Superior temporal gyrus (tissue), 1 donor: ENCODE data around the gene SYT9.

Experiments used
- DNase-seq: peaks from one replicate; pipeline ENCODE4 v3.0.0-alpha.2; 2016; ENCODE audit errors: extremely low spot score

Gene SYT9

GRCh38 chr11:7251836-7252682 lies at the start of gene SYT9:
TSS of gene SYT9 (plus strand) at chr11:7251904. CDS start at chr11:7252187, 283 bp downstream.
- peak; percentile 67 for DNase-seq

GRCh38 chr11:7202412-7202811 lies 49.3 kb upstream of the SYT9 start:
- no peak for DNase-seq

GRCh38 chr11:7204778-7205177 lies 46.9 kb upstream of the SYT9 start:
- no peak for DNase-seq

GRCh38 chr11:7208391-7208790 lies 43.3 kb upstream of the SYT9 start:
- no peak for DNase-seq

- no peak for DNase-seq
Observed at GRCh38 chr11:7219491-7219890, 32.2 kb upstream of the SYT9 start.

- no peak for DNase-seq
Observed at GRCh38 chr11:7220636-7221035, 31.1 kb upstream of the SYT9 start.

- no peak for DNase-seq
Observed at GRCh38 chr11:7222619-7223018, 29.1 kb upstream of the SYT9 start.

GRCh38 chr11:7239877-7240276 lies 11.8 kb upstream of the SYT9 start:
- no peak for DNase-seq

- no peak for DNase-seq
Observed at GRCh38 chr11:7245341-7245740, 6.4 kb upstream of the SYT9 start.

GRCh38 chr11:7246179-7246578 lies 5.5 kb upstream of the SYT9 start:
- DNase-seq: no peak

GRCh38 chr11:7250166-7250565 lies 1.5 kb upstream of the SYT9 start:
- no peak for DNase-seq

GRCh38 chr11:7251487-7251835 lies 243 bp upstream of the SYT9 start:
- no peak for DNase-seq

- no peak for DNase-seq
Observed at GRCh38 chr11:7252683-7253213, 1.0 kb downstream of the SYT9 start.

GRCh38 chr11:7253800-7254199 lies 2.1 kb downstream of the SYT9 start:
- no peak for DNase-seq

- no peak for DNase-seq
Observed at GRCh38 chr11:7254731-7255291, 3.1 kb downstream of the SYT9 start.

- no peak for DNase-seq
Observed at GRCh38 chr11:7256943-7257342, 5.2 kb downstream of the SYT9 start.

GRCh38 chr11:7257724-7258123 lies 6.0 kb downstream of the SYT9 start:
- peak; percentile 76 for DNase-seq

GRCh38 chr11:7261578-7261977 lies 9.9 kb downstream of the SYT9 start:
- no peak for DNase-seq

- DNase-seq: no peak
Observed at GRCh38 chr11:7262672-7263071, 11.0 kb downstream of the SYT9 start.

- no peak for DNase-seq
Observed at GRCh38 chr11:7263842-7264241, 12.1 kb downstream of the SYT9 start.

GRCh38 chr11:7268758-7269157 lies 17.1 kb downstream of the SYT9 start:
- no peak for DNase-seq

GRCh38 chr11:7270233-7270865 lies 18.6 kb downstream of the SYT9 start:
- no peak for DNase-seq

GRCh38 chr11:7272373-7272772 lies 20.7 kb downstream of the SYT9 start:
- no peak for DNase-seq
